HepG2 (cell line): ENCODE results near the gene SHC1. TPM values are rescaled to one million over a fixed set of nuclear protein-coding genes. Genes with fewer than 3 reads are reported as not detected.

Source experiments
- ATF1 ChIP-seq: IDR thresholded peaks from 2 replicates; pipeline ENCODE4 v1.6.1; 2016; ENCODE audit warnings: mild to moderate bottlenecking, control low read depth
- CC2D1A ChIP-seq: sonication (generic); formaldehyde crosslinking; IDR thresholded peaks from 2 replicates; pipeline ENCODE4 v1.8.1; 2023; ENCODE audit warnings: mild to moderate bottlenecking, missing genetic modification reagents
- ETV6 ChIP-seq: sonication (generic); formaldehyde crosslinking; conservative IDR thresholded peaks from 2 replicates; pipeline ENCODE4 v1.4.0; 2020; ENCODE audit warnings: missing genetic modification reagents
- MAFK ChIP-seq, 2 experiments: IDR thresholded peaks in 1 of 2; conservative IDR thresholded peaks in 1 of 2; 2 replicates each; pipeline ENCODE4 v1.6.1; 2011; ENCODE audit warnings: improper control_type of control experiment in 2 of 2, low read length in 2 of 2
- SMC3 ChIP-seq: IDR thresholded peaks from 2 replicates; pipeline ENCODE4 v1.6.1; 2011; ENCODE audit warnings: low read length, improper control_type of control experiment
- ZNF501 ChIP-seq: sonication (generic); formaldehyde crosslinking; IDR thresholded peaks from 2 replicates; pipeline ENCODE4 v1.5.1; 2020; ENCODE audit warnings: mild to moderate bottlenecking, moderate library complexity, missing genetic modification reagents
- ZNF510 ChIP-seq: sonication (generic); formaldehyde crosslinking; IDR thresholded peaks from 2 replicates; pipeline ENCODE4 v1.4.0; 2020; ENCODE audit warnings: low read depth, mild to moderate bottlenecking, missing genetic modification reagents
- ZNF713 ChIP-seq: sonication (generic); formaldehyde crosslinking; IDR thresholded peaks from 2 replicates; pipeline ENCODE4 v1.4.0; 2020; ENCODE audit warnings: mild to moderate bottlenecking, missing genetic modification reagents
- ZNF788 ChIP-seq: sonication (generic); formaldehyde crosslinking; IDR thresholded peaks from 2 replicates; pipeline ENCODE4 v1.5.0; 2020; ENCODE audit warnings: mild to moderate bottlenecking, missing genetic modification reagents, borderline replicate concordance
- ZSCAN12 ChIP-seq: sonication (generic); formaldehyde crosslinking; IDR thresholded peaks from 2 replicates; pipeline ENCODE4 v1.9.0; 2021; ENCODE audit warnings: mild to moderate bottlenecking, missing genetic modification reagents
- ZSCAN21 ChIP-seq: sonication (generic); formaldehyde crosslinking; IDR thresholded peaks from 2 replicates; pipeline ENCODE4 v1.8.0; 2022; ENCODE audit warnings: mild to moderate bottlenecking, missing genetic modification reagents, moderate library complexity, borderline replicate concordance
- polyA plus RNA-seq, 8 experiments: library from polyadenylated mRNA; depleted of rRNA in 3 of 8; stranded (reverse) in 7 of 8; unstranded in 1 of 8; fragments of >200 nt; fragmentation: Illumina TruSeq in 4 of 8; extraction: Trizol in 4 of 8; gene quantifications; 2 replicates each; pipeline versions ENCODE4 v1.2.1 to v1.2.3, GENCODE V29; 2011 to 2016; ENCODE audit warnings: low read depth in 4 of 8, missing spikeins in 1 of 8, mixed read lengths in 1 of 8; ENCODE audit not compliant: insufficient read depth in 1 of 8
- total RNA-seq, 5 experiments: library from RNA; depleted of rRNA; stranded (reverse); fragments of >200 nt; fragmentation: Illumina TruSeq; extraction: Trizol; gene quantifications; 2 replicates each; pipeline ENCODE4 v1.2.3, GENCODE V29; 2016; ENCODE audit warnings: low read depth in 1 of 5
- TF ChIP-seq, protein P1 (sequence below): sonication (generic); IDR thresholded peaks from 2 replicates; pipeline ENCODE4 v1.6.1; 2016; ENCODE audit warnings: low read depth, borderline replicate concordance
- TF ChIP-seq, protein P2 (sequence below): sonication (generic); formaldehyde crosslinking; IDR thresholded peaks from 2 replicates; pipeline ENCODE4 v1.4.0; 2020; ENCODE audit warnings: missing genetic modification reagents
- TF ChIP-seq, protein P3 (sequence below): sonication (generic); formaldehyde crosslinking; IDR thresholded peaks from 2 replicates; pipeline ENCODE4 v1.4.0; 2020; ENCODE audit warnings: missing genetic modification reagents
- TF ChIP-seq, protein P4 (sequence below): sonication (generic); formaldehyde crosslinking; IDR thresholded peaks from 2 replicates; pipeline ENCODE4 v1.4.0; 2020; ENCODE audit warnings: missing genetic modification reagents, low read depth, mild to moderate bottlenecking, borderline replicate concordance
- TF ChIP-seq, protein P5 (sequence below): sonication (generic); formaldehyde crosslinking; IDR thresholded peaks from 2 replicates; pipeline ENCODE4 v1.5.1; 2020; ENCODE audit warnings: mild to moderate bottlenecking, missing genetic modification reagents
- TF ChIP-seq, protein P6 (sequence below): sonication (generic); formaldehyde crosslinking; IDR thresholded peaks from 2 replicates; pipeline ENCODE4 v1.4.0; 2020; ENCODE audit warnings: missing genetic modification reagents

The SHC1 gene
- total and polyA plus RNA-seq, 2 of the 13 experiments (the other 11 are each of a cell fraction or from before 2014, with no cell fraction given), result 52.0 to 137 TPM

DNA sequence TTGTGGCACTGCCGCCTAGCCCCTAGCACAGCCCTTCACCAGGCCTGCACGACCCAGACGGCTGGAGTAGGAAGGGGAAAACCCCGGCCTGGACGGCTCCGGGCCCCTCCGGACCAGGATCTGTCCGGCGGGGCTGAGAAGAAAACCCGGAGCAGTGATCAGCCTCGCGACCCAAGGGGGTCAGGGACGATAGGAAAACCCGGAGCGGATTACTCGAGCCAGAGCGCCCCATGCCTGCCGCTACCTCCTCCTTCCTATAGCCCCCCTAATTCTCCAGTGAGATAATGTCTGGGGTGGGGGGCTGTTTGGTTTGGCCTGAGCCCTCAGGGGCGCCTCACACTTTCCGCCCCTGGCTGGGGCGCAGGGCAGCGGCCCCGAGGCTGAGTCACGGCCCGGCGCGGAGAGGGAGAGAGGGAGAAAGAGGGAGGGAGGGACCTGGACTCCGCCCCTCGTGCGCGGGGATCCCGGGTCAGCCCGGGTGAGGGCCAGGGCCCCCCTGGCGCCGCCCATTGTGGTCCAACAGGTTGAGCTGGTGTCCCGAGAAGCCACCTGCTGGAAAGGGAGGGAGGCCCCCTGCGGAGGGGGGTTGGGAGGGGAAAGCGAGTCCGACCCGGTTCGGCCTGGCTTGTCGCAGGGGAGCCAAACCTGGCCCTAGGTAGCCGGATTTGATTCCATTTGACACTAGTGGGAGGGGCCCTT is 30.3 kb upstream of the SHC1 start (continued):
- TF ChIP-seq ZSCAN12 (no peak), ATF1 (no peak), SMC3 (no peak), ZNF501 (peak; percentile 78), CC2D1A (CRISPR knock-in tag) (no peak), MAFK (conservative IDR thresholded peaks at IDR 0.05 in 1 of 2, IDR thresholded peaks at IDR 0.05 in 1 of 2; ENCODE audit: low read length in 2 of 2) (no peak), ZSCAN21 (CRISPR knock-in tag) (0 out of 2 replicates have a peak, but pooled peaks have one; percentile 46), ETV6 (CRISPR knock-in tag) (no peak), ZNF510 (CRISPR knock-in tag) (no peak), ZNF713 (0 out of 2 replicates have a peak, but pooled peaks have one; percentile 68), ZNF788 (CRISPR knock-in tag) (peak; percentile 73)
- TF ChIP-seq, protein P1, sequence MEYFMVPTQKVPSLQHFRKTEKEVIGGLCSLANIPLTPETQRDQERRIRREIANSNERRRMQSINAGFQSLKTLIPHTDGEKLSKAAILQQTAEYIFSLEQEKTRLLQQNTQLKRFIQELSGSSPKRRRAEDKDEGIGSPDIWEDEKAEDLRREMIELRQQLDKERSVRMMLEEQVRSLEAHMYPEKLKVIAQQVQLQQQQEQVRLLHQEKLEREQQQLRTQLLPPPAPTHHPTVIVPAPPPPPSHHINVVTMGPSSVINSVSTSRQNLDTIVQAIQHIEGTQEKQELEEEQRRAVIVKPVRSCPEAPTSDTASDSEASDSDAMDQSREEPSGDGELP, result peak; percentile 82; the same call in 1 of the 2 replicates
- TF ChIP-seq, protein P2, sequence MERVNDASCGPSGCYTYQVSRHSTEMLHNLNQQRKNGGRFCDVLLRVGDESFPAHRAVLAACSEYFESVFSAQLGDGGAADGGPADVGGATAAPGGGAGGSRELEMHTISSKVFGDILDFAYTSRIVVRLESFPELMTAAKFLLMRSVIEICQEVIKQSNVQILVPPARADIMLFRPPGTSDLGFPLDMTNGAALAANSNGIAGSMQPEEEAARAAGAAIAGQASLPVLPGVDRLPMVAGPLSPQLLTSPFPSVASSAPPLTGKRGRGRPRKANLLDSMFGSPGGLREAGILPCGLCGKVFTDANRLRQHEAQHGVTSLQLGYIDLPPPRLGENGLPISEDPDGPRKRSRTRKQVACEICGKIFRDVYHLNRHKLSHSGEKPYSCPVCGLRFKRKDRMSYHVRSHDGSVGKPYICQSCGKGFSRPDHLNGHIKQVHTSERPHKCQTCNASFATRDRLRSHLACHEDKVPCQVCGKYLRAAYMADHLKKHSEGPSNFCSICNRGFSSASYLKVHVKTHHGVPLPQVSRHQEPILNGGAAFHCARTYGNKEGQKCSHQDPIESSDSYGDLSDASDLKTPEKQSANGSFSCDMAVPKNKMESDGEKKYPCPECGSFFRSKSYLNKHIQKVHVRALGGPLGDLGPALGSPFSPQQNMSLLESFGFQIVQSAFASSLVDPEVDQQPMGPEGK (CRISPR knock-in tag), result peak; percentile 98
- TF ChIP-seq, protein P3, sequence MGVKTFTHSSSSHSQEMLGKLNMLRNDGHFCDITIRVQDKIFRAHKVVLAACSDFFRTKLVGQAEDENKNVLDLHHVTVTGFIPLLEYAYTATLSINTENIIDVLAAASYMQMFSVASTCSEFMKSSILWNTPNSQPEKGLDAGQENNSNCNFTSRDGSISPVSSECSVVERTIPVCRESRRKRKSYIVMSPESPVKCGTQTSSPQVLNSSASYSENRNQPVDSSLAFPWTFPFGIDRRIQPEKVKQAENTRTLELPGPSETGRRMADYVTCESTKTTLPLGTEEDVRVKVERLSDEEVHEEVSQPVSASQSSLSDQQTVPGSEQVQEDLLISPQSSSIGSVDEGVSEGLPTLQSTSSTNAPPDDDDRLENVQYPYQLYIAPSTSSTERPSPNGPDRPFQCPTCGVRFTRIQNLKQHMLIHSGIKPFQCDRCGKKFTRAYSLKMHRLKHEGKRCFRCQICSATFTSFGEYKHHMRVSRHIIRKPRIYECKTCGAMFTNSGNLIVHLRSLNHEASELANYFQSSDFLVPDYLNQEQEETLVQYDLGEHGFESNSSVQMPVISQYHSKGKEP (CRISPR knock-in tag), result peak; percentile 51; the same call in 1 of the 2 replicates
- TF ChIP-seq, protein P4, sequence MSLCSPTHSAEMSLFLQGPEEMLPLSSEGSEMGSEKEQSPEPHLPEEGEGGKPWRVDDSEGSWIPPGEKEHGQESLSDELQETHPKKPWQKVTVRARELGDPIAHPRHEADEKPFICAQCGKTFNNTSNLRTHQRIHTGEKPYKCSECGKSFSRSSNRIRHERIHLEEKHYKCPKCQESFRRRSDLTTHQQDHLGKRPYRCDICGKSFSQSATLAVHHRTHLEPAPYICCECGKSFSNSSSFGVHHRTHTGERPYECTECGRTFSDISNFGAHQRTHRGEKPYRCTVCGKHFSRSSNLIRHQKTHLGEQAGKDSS, result peak; percentile 82
- TF ChIP-seq, protein P5, sequence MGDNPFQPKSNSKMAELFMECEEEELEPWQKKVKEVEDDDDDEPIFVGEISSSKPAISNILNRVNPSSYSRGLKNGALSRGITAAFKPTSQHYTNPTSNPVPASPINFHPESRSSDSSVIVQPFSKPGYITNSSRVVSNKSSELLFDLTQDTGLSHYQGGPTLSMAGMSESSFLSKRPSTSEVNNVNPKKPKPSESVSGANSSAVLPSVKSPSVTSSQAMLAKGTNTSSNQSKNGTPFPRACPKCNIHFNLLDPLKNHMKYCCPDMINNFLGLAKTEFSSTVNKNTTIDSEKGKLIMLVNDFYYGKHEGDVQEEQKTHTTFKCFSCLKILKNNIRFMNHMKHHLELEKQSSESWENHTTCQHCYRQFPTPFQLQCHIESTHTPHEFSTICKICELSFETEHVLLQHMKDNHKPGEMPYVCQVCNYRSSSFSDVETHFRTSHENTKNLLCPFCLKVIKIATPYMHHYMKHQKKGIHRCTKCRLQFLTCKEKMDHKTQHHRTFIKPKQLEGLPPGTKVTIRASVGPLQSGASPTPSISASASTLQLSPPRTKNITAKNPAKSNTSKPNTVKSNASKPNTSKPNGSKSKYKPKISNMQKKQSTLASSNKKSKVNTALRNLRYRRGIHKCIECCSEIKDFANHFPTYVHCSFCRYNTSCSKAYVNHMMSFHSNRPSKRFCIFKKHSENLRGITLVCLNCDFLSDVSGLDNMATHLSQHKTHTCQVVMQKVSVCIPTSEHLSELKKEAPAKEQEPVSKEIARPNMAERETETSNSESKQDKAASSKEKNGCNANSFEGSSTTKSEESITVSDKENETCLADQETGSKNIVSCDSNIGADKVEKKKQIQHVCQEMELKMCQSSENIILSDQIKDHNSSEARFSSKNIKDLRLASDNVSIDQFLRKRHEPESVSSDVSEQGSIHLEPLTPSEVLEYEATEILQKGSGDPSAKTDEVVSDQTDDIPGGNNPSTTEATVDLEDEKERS (CRISPR knock-in tag), result no peak
- TF ChIP-seq, protein P6, sequence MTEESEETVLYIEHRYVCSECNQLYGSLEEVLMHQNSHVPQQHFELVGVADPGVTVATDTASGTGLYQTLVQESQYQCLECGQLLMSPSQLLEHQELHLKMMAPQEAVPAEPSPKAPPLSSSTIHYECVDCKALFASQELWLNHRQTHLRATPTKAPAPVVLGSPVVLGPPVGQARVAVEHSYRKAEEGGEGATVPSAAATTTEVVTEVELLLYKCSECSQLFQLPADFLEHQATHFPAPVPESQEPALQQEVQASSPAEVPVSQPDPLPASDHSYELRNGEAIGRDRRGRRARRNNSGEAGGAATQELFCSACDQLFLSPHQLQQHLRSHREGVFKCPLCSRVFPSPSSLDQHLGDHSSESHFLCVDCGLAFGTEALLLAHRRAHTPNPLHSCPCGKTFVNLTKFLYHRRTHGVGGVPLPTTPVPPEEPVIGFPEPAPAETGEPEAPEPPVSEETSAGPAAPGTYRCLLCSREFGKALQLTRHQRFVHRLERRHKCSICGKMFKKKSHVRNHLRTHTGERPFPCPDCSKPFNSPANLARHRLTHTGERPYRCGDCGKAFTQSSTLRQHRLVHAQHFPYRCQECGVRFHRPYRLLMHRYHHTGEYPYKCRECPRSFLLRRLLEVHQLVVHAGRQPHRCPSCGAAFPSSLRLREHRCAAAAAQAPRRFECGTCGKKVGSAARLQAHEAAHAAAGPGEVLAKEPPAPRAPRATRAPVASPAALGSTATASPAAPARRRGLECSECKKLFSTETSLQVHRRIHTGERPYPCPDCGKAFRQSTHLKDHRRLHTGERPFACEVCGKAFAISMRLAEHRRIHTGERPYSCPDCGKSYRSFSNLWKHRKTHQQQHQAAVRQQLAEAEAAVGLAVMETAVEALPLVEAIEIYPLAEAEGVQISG (CRISPR knock-in tag), result peak; percentile 71
